Endothelial cell of umbilical vein (primary cell): ENCODE data around the gene UNCX. TPM values are rescaled to one million over a fixed set of nuclear protein-coding genes. Genes with fewer than 3 reads are reported as not detected.

ENCODE experiments used
- BruUV-seq: library from RNA; stranded (reverse); fragments of 400-500 nt; replicated peaks from 2 replicates; lab custom pipeline; 2021; lab: Mats Ljungman, UMichigan
- CTCF ChIA-PET: fragments of 300-600, 350-600 bp; sonication (Branson Sonifier 250); formaldehyde crosslinking; loops from one replicate; lab custom pipeline; 2021; ENCODE audit warnings: antibody characterized with exemption, inconsistent platforms; lab: Charles Lee
- POLR2A ChIA-PET: fragments of 300-600, 350-600 bp; sonication (Branson Sonifier 250); formaldehyde crosslinking; loops from one replicate; lab custom pipeline; 2021; ENCODE audit warnings: antibody characterized with exemption, inconsistent platforms; lab: Charles Lee
- DNase-seq: peaks from one replicate; pipeline ENCODE4 v3.0.0-alpha.2; 2011; ENCODE audit warnings: low read depth, low spot score
- FAIRE-seq: peaks from 2 replicates; lab custom pipeline; 2011; peaks lifted over from hg19 to GRCh38; lab: Jason Lieb, UNC
- H2AFZ ChIP-seq: 2 replicates; pipeline ENCODE4 v1.6.0; 2012; ENCODE audit warnings: low read depth, low read length, control low read depth, inconsistent platforms
- H3K27ac ChIP-seq: 2 replicates; pipeline ENCODE4 v1.5.1; 2011; ENCODE audit warnings: low read depth, mild to moderate bottlenecking, control low read depth, low read length, moderate library complexity; ENCODE audit not compliant: insufficient read depth
- H3K27me3 ChIP-seq, 2 experiments: 2 replicates each; pipeline versions ENCODE4 v1.6.0 to v1.6.1; 2011; ENCODE audit warnings: low read length in 2 of 2, mixed read lengths in 1 of 2; ENCODE audit not compliant: control insufficient read depth in 2 of 2, insufficient read depth in 2 of 2
- H3K36me3 ChIP-seq, 2 experiments: 2 replicates in 1 of 2; 3 replicates in 1 of 2; pipeline ENCODE4 v1.5.1; 2011; ENCODE audit warnings: low read length in 2 of 2, mild to moderate bottlenecking in 1 of 2, moderate library complexity in 1 of 2; ENCODE audit not compliant: control insufficient read depth in 2 of 2, insufficient read depth in 2 of 2; ENCODE audit errors: extremely low read depth in 1 of 2
- H3K4me1 ChIP-seq: 3 replicates; pipeline ENCODE4 v1.5.1; 2011; ENCODE audit warnings: mild to moderate bottlenecking, low read length; ENCODE audit not compliant: control insufficient read depth, insufficient read depth; ENCODE audit errors: extremely low read depth
- H3K4me2 ChIP-seq: 2 replicates; pipeline ENCODE4 v1.6.1; 2011; ENCODE audit warnings: low read length, control low read depth, mixed read lengths; ENCODE audit not compliant: insufficient read depth
- H3K4me3 ChIP-seq, 3 experiments: fragments of 200-600 bp in 1 of 3; sonication (generic), shearing (Covaris generic) in 1 of 3; replicated peaks in 1 of 3; 2 replicates each; pipeline ENCODE4 v1.5.1; 2011 to 2016; ENCODE audit warnings: control low read depth in 3 of 3, low read length in 3 of 3, mild to moderate bottlenecking in 2 of 3, inconsistent platforms in 1 of 3, low read depth in 1 of 3, moderate library complexity in 1 of 3; ENCODE audit not compliant: insufficient read depth in 1 of 3
- H3K79me2 ChIP-seq: 2 replicates; pipeline ENCODE4 v1.6.0; 2012; ENCODE audit warnings: low read length, inconsistent platforms; ENCODE audit not compliant: control insufficient read depth, insufficient read depth
- H3K9ac ChIP-seq: replicated peaks from 2 replicates; pipeline ENCODE3; 2011; ENCODE audit warnings: low read length, control low read depth; ENCODE audit not compliant: insufficient read depth; ENCODE audit errors: extremely low read depth
- H3K9me1 ChIP-seq: replicated peaks from 3 replicates; pipeline ENCODE4 v1.6.0; 2011; ENCODE audit warnings: mild to moderate bottlenecking, low read length; ENCODE audit not compliant: control insufficient read depth, insufficient read depth; ENCODE audit errors: extremely low read depth
- H3K9me3 ChIP-seq: replicated peaks from 2 replicates; pipeline ENCODE4 v1.5.1; 2012; ENCODE audit warnings: low read length, inconsistent platforms; ENCODE audit not compliant: control insufficient read depth, insufficient read depth
- H4K20me1 ChIP-seq: replicated peaks from 2 replicates; pipeline ENCODE3; 2011; ENCODE audit warnings: mild to moderate bottlenecking, low read length; ENCODE audit not compliant: control insufficient read depth, insufficient read depth; ENCODE audit errors: extremely low read depth
- EZH2 ChIP-seq: IDR thresholded peaks from 2 replicates; pipeline ENCODE4 v1.6.1; 2012; ENCODE audit warnings: borderline replicate concordance, low read depth, mild to moderate bottlenecking, moderate library complexity, low read length, inconsistent platforms; ENCODE audit not compliant: severe bottlenecking
- GATA2 ChIP-seq: IDR thresholded peaks from 2 replicates; pipeline ENCODE4 v1.7.0; 2011; ENCODE audit warnings: low read depth, mild to moderate bottlenecking, moderate library complexity, mixed read lengths, low read length; ENCODE audit not compliant: insufficient read length, insufficient read depth
- JUN ChIP-seq: IDR thresholded peaks from 2 replicates; pipeline ENCODE4 v1.6.1; 2011; ENCODE audit warnings: borderline replicate concordance, low read depth; ENCODE audit not compliant: insufficient read length, insufficient read depth
- MYC ChIP-seq: IDR thresholded peaks from one replicate; pipeline ENCODE4 v1.6.1; 2011; ENCODE audit warnings: mild to moderate bottlenecking, low read depth, low read length
- POLR2AphosphoS5 ChIP-seq: IDR thresholded peaks from 2 replicates; pipeline ENCODE4 v1.6.1; 2012; ENCODE audit warnings: low read depth, mild to moderate bottlenecking, control low read depth, low read length, moderate library complexity; ENCODE audit not compliant: insufficient read depth
- dilution Hi-C: fragments of 300-500 bp; cut with MboI; formaldehyde crosslinking; loops from one replicate; pipeline ENCODE4 v1.15.0; 2019; ENCODE audit warnings: low sequenced_read_pairs; ENCODE audit not compliant: extremely low pct_ligation_motif_present
- intact Hi-C: fragments of 100-400 bp; cut with micrococcal nuclease; formaldehyde crosslinking; loops from one replicate; pipeline ENCODE4 v1.10.0; 2022
- polyA plus RNA-seq, 4 experiments: library from polyadenylated mRNA; depleted of rRNA in 3 of 4; stranded (reverse) in 3 of 4; unstranded in 1 of 4; fragments of >200 nt; gene quantifications; 2 replicates each; pipeline versions ENCODE4 v1.2.1 to v1.2.3, GENCODE V29; 2011 to 2012; ENCODE audit warnings: missing spikeins in 1 of 4
- total RNA-seq: library from RNA; stranded (reverse); gene quantifications from 2 replicates; pipeline ENCODE4 v1.2.3, GENCODE V29; 2021
- TF ChIP-seq, protein P1 (sequence below), 2 donors: IDR thresholded peaks; 1 replicate in 1 of 2; 2 replicates in 1 of 2; pipeline ENCODE4 v1.5.1; 2011; ENCODE audit warnings: low read length in 2 of 2, mild to moderate bottlenecking in 2 of 2, moderate library complexity in 2 of 2, control low read depth in 1 of 2, inconsistent platforms in 1 of 2, low read depth in 1 of 2; ENCODE audit not compliant: insufficient read depth in 1 of 2; ENCODE audit errors: extremely low read depth in 1 of 2
- TF ChIP-seq, protein P2 (sequence below): IDR thresholded peaks from 2 replicates; pipeline ENCODE4 v1.6.1; 2011; ENCODE audit not compliant: insufficient read depth, insufficient read length

UNCX gene
- total and polyA plus RNA-seq, 2 donors (not counting 3 experiments of a cell fraction or from before 2014, with no cell fraction given): not detected

- Histone ChIP-seq H3K27ac (no peak overlapping the region), H4K20me1 (no peaks in the 10 kb centered on the region), H3K36me3 (no peaks in the 10 kb centered on the region), H2AFZ (no peak overlapping the region), H3K9me3 (no peaks in the 10 kb centered on the region), H3K4me2 (no peak overlapping the region), H3K27me3 (peaks cover 0 to 3% of the 10 kb centered on the region in 2 experiments), H3K9me1 (no peaks in the 10 kb centered on the region), H3K79me2 (no peaks in the 10 kb centered on the region), H3K4me1 (peaks cover 13% of the 10 kb centered on the region), H3K4me3 (no peak overlapping the region), H3K9ac (no peak overlapping the region)
- POLR2A ChIA-PET: no interaction called here
- intact Hi-C loops (no loop called here), dilution Hi-C loops (no loop called here)
- no peak for TF ChIP-seq MYC
- TF ChIP-seq, protein P1, sequence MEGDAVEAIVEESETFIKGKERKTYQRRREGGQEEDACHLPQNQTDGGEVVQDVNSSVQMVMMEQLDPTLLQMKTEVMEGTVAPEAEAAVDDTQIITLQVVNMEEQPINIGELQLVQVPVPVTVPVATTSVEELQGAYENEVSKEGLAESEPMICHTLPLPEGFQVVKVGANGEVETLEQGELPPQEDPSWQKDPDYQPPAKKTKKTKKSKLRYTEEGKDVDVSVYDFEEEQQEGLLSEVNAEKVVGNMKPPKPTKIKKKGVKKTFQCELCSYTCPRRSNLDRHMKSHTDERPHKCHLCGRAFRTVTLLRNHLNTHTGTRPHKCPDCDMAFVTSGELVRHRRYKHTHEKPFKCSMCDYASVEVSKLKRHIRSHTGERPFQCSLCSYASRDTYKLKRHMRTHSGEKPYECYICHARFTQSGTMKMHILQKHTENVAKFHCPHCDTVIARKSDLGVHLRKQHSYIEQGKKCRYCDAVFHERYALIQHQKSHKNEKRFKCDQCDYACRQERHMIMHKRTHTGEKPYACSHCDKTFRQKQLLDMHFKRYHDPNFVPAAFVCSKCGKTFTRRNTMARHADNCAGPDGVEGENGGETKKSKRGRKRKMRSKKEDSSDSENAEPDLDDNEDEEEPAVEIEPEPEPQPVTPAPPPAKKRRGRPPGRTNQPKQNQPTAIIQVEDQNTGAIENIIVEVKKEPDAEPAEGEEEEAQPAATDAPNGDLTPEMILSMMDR (IDR thresholded peaks at IDR 0.05; ENCODE audit: extremely low read depth in 1 of 2, insufficient read depth in 1 of 2, low read depth in 1 of 2, low read length in 2 of 2): no peak
- TF ChIP-seq JUN: no peak
- TF ChIP-seq POLR2AphosphoS5: no peak
- TF ChIP-seq EZH2: no peak
- no peak for TF ChIP-seq GATA2
- TF ChIP-seq, protein P2, sequence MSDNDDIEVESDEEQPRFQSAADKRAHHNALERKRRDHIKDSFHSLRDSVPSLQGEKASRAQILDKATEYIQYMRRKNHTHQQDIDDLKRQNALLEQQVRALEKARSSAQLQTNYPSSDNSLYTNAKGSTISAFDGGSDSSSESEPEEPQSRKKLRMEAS: no peak
- CTCF ChIA-PET: interaction anchor here (1.1 kb wide), 1 partner anchor 13 kb away, joined by 3 read pairs; no protein-coding TSS in a partner anchor
- no TSS peak for BruUV-seq
- FAIRE-seq: no peak
- DNase-seq: no peak
Observed at GRCh38 chr7:1189986-1190772, 42.5 kb upstream of the UNCX start.
